GM03348 (cell line): Measurements from ENCODE around the gene GRB10.

Source experiments
- DNase-seq: peaks from one replicate; pipeline ENCODE4 v3.0.0; 2012; ENCODE audit warnings: low spot score

Gene GRB10

GRCh38 chr7:50667789-50668226, 114.9 kb downstream of the GRB10 start:
- peak; percentile 50 for DNase-seq

GRCh38 chr7:50667338-50667737, 115.4 kb downstream of the GRB10 start:
- DNase-seq: no peak

DNA sequence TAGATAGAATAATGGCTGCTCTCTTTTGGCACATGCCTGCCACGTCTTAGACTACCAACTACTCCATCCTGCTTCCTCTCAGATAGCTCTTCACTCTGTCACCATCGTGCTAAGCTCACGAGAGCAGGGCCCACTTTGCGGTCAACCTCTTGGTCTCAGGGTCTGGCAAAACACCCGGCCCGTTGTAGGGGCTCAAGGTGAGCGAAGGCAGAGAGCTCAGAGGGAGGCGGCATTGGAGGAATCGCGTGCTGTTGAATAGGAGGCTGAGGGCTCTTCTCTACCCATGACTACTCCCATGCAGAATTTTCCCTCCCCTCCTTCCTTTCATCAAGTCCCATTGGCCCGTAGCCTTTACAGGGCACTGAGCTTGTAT, 116.6 kb downstream of the GRB10 start:
- DNase-seq: no peak

GRCh38 chr7:50665403-50666123, 117.1 kb downstream of the GRB10 start:
- no peak for DNase-seq

- no peak for DNase-seq
Observed at GRCh38 chr7:50664937-50665336, 117.8 kb downstream of the GRB10 start.

DNA sequence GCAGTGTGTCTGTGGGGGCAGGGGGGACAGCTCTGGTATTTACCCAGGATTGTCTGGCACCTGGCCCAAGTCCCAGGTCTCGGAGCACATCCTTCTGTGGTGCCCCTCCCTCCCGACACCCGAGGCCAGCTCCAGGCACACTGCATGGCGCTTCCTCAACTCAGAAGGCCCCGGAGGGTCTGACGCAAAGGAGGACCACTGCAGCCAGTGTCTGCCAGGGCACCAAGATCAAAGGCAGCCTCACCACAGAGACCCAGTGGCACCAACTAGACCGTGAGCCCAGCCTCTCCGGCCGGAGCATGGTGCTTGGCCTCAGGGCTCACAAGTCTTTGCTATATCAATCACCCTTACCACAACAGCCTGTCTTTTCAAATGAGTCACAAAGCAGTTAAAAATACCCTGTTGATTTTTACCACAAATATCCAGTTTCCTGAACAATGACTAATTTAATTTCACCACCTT, 118.2 kb downstream of the GRB10 start:
- peak; percentile 82 for DNase-seq

DNA sequence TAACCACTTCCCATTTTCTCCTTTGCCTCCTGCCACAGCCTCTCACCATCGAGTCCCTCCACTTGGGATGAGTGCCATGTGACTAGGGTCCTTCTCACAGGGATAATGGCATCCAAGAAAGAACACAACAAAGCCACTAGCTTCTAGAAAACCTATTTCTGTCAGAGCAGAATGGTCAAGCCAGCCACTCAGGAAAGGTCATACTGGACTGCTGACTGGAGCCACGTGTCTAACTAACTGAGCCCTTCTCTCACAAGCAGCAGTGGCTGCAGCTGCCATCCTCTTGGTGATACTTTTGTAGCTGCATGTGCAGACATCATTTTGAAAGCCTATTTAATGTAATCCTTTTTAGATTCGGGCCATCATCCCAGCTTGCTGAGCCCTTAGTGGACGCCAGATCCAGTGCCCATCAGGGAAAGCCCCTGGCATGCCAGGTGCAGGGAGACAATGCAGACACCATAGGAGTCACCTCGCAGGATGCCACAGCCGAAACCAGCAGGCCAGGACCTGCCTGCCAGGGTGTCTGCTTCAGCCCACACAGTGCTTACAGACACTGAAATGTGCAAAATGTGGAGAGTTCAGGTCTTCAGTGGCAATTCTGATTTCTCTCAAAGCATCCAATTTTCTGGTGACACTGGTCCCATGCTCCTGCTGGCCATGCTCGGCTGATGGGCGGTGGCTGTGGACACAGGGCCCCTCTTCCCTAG, 119.1 kb downstream of the GRB10 start:
- DNase-seq: no peak

DNA sequence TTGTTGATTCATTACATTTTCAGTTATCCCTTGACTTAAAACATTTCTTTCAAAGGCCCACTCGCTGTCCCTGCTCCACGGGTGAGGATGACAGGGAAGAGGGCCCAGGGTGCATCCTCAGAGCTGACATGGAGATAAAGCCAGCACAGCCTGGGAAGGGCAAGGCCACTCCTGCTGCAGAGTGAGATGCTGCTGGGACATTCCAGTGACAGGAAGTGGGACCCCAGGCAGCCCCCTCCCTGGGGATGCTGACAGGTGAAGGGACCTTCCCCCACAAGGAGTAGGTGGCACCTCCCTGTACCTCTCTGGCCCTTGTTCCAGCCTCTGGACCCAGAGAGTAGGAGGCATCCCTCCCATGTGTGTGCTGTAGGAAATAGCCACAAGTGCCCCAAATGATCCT, 119.7 kb downstream of the GRB10 start:
- no peak for DNase-seq

GRCh38 chr7:50662041-50662694, 120.5 kb downstream of the GRB10 start:
- DNase-seq: no peak

- DNase-seq: no peak
Observed at GRCh38 chr7:50661345-50662040, 121.2 kb downstream of the GRB10 start.

DNA sequence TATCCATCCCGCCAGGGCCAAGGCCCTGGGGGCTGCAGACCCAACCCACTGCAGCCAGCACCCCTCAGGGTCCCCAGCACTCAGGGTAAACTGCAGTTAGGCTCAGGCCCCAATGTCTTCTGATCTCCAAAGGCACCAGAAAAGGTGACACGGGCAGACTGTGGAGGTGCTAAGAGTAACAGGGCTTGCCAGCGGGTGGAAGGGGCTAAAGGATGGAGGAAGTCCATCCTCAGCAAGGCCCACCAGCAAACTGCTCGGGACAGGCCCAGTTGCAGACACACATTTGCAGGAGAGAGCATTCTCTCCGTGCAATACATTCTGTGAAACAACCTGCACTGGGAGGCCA, 121.9 kb downstream of the GRB10 start:
- DNase-seq: no peak

DNA sequence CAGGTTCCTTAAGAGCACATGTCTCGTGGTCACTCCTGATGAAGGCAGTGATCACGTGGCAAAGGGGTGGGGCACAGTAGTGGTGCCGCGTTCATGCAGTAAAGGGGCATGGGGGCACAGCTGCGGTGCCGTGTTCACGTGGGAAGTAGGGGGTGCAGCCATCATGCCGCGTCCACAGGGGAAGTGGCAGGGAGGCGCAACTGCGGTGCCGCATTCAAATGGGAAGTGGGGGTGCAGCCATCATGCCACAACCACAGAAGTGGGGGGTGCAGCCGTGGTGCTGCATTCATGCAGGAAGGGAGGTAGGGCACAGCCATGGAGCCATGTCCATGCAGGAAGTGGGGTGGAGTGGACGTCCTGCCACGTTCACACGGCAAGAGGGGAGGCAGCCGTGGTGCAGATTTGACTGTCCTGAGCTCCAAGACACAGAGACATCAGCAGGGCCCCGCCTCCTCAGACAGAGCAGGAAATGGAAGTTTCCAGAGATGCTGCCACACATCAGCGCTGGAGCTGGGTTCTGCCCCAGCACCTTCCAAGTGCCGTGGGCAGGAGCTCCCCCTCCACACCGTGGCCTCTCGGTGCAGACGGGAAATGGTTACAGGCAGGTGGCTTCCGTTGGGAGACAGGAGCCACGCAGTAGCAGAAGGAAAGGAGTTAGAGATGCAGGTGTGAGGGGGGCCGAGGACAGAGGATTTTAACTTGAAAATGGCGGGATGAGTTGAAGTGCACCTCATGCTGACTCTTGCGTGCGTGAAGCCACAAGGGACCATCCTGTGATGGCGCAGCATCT, 122.5 kb downstream of the GRB10 start:
- DNase-seq: no peak

- no peak for DNase-seq
Observed at GRCh38 chr7:50659329-50659965, 123.2 kb downstream of the GRB10 start.

DNA sequence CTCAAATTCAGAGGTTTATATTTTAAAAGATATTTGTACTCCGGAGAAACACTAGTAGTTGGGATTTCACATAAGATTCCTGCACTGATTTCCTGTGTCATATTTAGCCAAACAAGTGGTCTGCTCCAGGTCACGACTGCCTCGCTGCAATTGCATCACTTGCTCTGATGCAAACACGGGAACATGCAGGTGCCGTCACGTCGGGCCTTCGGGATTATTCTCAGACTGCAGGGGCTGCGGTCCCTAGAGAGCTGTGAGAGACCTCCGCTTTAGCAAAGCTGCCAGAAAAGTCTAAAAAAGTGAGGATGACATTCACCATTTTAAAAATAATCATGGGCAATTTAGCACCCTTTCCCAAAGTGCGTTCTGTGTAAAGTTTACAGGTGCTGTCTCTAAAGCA, 124.0 kb downstream of the GRB10 start:
- no peak for DNase-seq

DNA sequence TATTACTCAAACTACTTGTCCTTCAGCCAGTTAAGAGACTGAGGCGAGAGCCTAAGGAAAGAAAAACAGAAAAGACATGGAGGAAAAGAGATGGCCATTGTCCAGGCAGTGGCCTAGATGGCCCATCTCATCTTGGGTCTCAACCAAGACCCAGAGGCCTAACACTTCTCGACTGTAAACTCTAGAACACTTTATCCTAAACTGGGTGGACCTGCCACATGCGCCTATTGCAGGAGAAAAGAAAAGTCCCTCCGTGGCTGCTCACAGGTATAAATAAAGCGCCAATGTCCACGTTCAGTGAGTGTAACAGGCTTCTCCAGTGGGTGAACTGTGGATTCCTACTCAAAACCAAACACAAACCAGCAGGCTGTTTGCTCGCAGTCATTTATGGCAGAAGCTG, 124.8 kb downstream of the GRB10 start:
- DNase-seq: no peak

DNA sequence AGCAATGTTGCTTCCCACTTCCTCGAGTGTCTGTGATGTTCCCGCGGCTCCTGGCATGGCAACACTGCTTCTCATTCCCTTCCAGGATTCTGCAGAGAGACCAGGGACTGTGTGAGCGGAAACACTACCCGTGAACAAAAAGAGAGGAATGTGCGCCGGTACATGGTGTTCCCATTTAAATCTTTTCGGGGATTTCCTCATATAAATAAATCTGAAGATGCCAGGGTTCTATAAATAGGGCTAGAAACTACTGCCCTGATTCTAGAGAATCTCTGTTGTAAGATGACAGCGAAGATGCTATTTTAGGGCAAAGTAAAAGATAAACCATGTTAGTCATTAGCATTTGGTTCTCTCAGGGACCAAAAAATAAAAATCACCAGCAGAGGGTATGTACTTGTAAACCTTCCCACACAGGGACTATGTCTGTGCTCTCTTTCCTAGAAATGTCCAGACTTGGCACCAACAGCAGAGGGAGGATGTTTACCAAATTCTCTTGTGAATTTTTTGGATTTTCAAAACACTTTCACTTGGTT, 125.3 kb downstream of the GRB10 start:
- DNase-seq: peak; percentile 69

DNA sequence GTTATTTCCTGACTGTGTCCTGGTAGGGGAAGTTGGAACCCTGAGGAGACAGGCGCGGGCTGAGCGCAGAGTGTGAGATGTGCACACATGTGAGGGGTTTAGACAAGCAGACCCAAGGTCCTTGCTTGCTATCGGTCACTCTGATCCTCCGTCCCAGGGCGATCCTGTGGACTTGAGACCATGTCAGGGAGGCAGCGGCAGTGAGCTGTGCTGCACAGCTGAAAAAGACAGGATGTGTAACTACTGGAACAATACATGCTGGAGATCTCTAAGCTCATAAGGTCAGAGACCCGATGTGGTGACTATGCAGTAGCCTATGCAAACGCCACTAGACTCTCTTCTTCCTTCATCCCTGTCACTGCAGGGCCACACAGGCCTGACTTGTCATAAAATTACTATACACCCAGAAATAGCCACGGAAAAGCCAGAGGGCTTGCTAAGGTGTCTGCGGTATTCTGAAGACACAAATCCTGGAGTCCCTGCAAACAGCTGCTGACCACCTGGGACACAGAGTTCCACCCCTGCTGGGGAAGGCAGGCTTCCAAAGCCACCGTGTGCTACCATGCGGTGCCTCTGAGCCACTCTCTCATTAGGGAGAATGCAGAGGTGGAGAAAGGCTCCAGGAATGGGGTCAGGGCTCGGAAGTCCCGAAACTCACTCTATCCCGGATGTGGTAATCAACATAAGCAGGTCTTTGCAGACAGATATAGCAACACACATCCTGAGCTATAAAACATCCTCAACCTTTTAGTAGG, 126.4 kb downstream of the GRB10 start:
- DNase-seq: no peak

GRCh38 chr7:50655490-50655889, 127.2 kb downstream of the GRB10 start:
- DNase-seq: no peak

DNA sequence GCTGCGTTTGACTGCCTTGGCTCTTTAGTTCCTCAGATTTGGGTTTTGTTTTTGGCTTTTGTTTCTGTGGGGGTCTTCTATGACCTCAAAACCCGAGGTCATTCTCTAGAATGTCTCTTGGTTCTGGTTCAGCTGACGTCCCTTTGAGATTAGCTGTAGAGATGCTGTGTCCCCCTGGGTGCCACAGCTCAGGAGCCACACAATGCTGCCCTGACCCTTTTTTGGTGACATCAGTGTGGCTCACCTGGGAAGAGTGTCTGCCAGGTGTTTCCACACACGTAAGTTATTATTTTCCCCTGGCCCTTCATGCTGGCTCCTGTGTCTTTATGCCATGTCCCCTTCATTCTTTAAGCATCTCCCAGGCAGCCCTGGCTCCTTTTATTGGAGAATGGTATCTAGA, 127.7 kb downstream of the GRB10 start:
- DNase-seq: no peak

DNA sequence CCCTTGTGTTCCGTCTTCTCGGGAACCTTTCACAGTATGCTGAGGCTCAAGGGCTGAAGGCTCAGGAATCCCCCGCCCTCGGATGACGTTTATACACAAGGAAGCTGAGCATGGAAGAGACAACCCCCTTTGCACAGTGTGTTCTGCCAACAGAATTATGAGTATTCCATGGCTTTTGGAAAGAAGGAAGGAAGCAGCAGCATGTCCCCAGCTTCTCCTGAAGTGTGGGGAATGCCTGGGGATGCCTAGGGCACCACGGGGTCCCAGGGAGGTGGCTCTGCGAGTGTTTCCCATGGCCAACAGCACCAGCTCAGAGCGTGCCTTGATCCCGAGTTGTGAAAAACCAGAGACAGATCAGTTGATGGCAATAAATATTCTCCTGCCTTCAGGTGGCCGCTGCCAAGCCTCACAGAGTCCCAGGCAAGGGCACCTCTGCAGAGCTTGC, 128.7 kb downstream of the GRB10 start:
- no peak for DNase-seq
